SH-SY5Y (cell line): Measurements from ENCODE around the gene ATP8A2.

Source experiments
- GATA2 ChIP-seq: IDR thresholded peaks from 2 replicates; pipeline ENCODE4 v1.6.1; 2011; ENCODE audit warnings: mild to moderate bottlenecking, low read depth, low read length
- GATA3 ChIP-seq: IDR thresholded peaks from 2 replicates; pipeline ENCODE4 v1.6.1; 2011; ENCODE audit warnings: low read depth, mild to moderate bottlenecking, low read length, moderate library complexity

DNA sequence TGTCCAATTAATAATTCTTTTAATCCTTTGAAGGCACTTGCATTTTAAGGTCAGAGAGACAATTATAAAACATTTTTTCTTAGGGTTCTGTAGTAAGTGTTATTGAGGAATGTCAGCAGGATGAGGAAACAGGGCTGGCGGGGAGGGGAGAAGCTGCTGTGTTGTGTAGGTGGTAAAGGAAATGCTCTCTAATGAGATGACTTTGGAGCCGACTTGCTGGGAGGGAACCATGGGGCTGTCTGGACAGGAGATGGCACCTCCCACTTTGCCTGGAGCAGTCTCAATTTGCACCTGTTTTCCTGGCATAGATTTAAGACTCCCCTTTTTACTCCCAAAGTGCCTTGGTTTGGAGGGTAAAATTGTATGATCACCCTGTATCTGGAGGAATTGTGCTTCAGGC is 230.4 kb downstream of the ATP8A2 start:
- TF ChIP-seq GATA2 (no peak), GATA3 (no peak)
